IPS-NIHi7 (cell line): ENCODE data around the gene UBASH3B.

Experiments
- DNase-seq: peaks from one replicate; pipeline ENCODE4 v3.0.0; 2012; ENCODE audit warnings: mixed read lengths; ENCODE audit errors: extremely low spot score

Gene UBASH3B

GRCh38 chr11:122677256-122677655 is 21.7 kb downstream of the UBASH3B start:
- DNase-seq, result no peak

DNA sequence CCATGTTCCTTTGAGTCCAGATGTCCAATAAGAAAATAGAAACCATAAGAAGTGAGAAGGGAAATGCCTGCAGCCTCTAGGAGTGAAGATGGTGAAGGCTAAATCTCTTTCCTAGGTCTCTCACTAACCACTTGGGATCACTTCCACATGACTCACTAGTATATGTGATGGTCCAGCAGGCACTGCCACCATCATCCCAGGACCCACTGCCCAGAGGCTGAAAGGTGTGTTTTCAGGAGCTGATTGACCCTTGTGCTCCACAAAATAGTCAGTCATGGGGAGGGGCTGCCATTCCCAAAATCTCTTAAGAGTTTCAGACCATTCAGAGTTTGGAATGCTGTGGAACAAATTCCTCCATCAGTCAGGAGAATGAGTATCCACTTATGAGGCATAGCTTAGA is 22.9 kb downstream of the UBASH3B start:
- DNase-seq, result no peak

- DNase-seq, result no peak
These were observed 23.9 kb downstream of the UBASH3B start for GRCh38 chr11:122679466-122679865.

DNA sequence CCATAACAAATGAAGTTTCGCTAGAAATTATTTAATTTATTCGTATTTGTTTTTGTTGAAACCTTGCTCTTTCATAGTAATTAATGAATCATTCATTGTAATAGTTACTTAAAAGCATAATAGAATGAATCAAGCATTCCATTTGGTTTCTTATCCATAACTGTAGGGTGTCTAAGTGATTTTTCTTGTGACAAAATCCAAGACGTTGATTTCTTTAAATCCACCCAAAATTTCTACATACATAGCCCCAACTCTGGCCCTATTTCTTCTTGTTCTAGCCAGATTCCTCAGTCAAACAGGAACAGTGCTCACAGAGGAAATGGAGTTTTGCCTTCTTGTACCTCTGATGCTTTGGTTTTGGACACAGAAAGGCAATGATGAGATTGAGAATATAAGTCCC is 25.5 kb downstream of the UBASH3B start:
- no peak for DNase-seq

- no peak for DNase-seq
These were observed 26.2 kb downstream of the UBASH3B start for GRCh38 chr11:122681735-122682134.

DNA sequence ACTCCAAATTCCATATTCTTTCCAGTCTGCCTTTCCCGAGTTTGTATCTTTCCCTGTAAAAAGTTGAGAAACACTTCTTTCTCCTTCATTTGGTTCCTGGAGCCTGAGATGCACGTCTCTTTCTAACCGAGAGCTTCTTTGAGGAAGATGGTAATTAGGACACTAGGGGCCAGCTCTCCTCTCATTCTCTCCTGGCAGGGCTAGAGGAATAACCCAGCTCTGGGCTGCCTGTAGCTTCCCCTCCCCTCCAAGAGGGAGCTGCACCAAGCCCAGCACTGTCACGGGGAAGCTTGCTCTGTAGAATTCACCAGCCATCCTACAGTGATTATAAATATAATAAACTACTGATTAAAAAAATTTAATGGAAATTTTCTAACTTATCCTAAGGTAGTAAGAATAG is 26.9 kb downstream of the UBASH3B start:
- DNase-seq, result no peak

- no peak for DNase-seq
These were observed 29.5 kb downstream of the UBASH3B start for GRCh38 chr11:122685041-122685440.

- no peak for DNase-seq
These were observed 30.6 kb downstream of the UBASH3B start for GRCh38 chr11:122686111-122686510.

DNA sequence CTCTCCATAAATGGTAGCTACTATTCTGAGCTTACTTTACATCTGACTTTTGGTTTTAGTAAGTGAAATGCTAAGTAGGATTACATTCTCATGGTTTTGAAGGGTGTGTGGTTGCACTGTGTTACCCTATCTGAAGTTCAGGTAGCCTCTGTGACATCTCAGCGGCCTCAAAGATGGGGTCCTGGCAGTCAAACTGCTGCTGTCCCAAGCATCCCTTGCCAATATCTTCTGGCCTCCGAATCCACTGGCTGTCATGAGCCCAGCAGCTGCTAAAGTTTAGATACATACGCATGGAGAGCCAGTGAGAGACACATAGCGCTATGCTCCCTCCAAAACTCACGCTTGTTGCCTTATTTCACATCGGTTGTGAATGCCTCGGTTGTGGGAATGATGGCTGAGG is 34.9 kb downstream of the UBASH3B start:
- no peak for DNase-seq

GRCh38 chr11:122690801-122691548 is 35.5 kb downstream of the UBASH3B start:
- DNase-seq, result no peak

DNA sequence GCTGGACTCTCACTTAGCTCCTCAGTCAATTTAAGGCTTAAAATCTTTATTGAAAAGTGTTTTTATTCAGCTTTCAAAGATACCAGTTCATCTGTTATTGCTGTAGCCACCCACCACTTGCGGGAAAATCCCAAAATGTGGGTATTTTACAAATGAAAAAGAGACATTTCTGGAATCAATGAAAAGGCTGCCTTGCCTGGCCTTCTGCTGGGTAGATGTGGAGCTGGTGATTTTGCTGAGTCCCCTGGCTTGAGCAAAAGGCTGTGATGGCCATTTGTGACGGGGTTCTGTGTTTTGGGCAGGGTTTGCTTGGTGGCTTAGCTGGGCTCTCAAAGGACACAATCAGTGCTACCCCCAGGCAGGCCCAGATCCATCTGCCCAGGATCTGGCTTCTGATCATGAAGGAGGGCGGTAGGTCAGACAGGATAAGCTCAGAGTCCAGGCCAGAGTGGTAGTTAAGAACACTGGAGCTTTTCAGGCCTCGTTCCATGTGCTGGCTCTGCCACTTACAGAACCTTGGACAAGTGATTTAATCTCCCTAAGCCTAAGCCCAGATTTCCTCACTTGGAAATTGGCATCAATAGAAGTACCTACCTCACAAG is 36.1 kb downstream of the UBASH3B start:
- DNase-seq, result no peak

DNA sequence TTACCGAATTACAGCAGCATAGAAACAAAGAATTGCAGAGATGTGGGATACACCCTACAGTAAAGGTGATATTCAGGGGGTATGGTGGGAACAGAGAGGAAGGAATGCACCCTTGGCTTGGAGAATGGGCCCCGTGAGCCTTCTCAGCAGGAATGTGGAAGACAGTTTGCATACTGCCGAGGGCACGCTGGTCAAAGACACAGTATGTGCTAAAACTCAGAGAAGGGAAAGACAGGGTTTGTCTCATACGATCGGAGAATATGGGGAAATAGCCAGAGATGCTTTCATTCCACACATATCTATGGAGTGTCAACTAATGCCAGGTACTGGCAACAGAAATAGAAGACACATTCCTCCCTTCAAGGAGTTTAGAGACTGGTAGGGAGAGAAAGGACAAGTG is 36.9 kb downstream of the UBASH3B start:
- no peak for DNase-seq

- no peak for DNase-seq
These were observed 39.6 kb downstream of the UBASH3B start for GRCh38 chr11:122695076-122695615.

DNA sequence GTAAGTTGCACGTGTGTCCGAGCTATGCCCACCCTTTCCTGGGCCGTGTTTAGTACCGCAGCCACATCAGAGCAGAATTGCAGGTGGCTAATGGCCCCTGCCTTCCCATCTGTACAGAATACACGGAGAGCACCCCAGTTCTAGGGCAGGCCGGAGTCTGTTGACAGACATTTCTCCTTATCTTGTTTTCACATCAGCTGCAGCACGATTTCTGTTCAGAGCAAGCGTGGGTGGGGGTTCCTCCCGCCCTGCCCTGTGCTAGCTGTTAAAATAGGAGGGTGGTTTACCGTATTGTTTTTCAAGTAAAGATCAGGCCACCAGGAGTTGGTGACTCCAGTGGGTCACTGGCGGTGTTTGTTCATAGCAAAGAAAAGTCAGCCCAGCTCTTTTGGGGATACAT is 41.1 kb downstream of the UBASH3B start:
- DNase-seq, result no peak

- DNase-seq, result no peak
These were observed 42.2 kb downstream of the UBASH3B start for GRCh38 chr11:122697636-122698167.

GRCh38 chr11:122698392-122698791 is 42.9 kb downstream of the UBASH3B start:
- no peak for DNase-seq

- no peak for DNase-seq
These were observed 45.1 kb downstream of the UBASH3B start for GRCh38 chr11:122700666-122701065.

DNA sequence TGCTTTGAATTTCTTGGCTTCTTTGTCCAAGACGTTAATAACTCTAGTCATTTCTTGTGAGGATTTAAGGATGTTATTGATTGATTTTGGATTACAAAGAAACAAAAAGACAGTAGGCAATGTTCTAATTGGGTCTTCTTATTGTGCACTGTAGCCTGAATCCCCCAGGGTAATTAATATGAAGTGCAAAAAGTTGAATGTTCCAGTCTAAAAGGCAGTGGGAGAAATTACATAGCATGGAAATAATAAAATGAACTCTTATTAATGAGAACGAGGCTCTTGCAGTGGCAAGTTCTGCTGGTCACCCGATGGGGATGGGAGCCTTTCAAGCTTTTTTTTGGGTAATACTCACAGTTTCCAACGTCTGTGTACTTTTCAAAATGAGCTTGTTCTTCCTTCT is 45.6 kb downstream of the UBASH3B start:
- DNase-seq, result no peak

GRCh38 chr11:122703541-122704272 is 48.2 kb downstream of the UBASH3B start:
- no peak for DNase-seq

DNA sequence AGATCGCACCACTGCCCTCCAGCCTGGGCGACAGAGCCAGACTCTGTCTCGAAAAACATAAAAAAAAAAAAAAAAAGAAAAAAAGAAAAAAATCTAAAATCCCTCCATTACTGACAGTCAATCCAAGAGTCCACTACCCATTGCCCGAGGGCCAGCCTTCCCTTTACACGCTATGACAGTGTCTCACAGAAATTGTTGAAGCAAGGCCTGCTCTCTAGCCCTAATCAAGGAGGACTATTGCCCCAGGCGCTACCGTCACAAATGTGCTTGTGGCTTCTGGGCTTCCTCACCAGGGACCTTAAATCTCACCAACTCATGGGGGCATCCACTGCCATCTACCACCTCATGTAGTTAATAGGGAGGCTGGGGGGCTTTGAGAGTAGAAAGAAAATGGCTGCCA is 49.9 kb downstream of the UBASH3B start:
- no peak for DNase-seq

DNA sequence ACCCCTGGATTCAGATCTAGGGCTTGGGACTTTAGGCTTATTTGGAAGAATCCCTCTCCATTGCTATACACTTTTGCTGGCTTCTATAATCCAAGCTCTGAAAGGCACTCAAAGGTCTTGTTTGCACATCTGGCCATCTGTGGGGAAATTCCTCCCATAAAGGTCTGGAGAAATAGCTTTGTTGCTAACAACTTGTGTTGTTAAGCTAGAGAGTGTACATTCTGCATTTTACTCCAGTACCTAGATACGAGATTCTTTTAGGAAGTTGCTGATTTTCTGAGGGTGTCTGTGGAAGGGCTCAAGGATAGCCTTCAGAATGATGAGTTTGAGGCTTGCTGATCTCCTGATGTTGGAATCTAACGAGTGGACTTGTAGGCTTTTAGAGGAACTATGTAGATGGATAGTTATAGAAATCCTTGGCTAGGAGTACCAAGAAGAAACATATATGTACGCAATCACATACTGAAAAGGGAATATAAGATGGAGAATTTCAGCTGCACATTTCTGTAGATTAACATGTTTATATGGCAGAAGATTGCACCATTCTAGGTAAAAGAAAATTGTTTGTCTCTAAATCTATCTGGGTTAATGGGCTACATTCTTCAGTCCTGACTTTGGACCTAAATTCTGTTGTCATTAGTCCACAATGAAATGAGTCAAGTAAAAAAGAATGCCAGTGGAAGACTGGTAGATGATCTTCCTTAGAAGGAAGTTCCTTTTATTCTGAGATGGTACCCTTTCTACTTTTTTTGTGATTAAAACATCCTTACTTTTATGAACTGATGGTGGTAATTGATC is 51.0 kb downstream of the UBASH3B start:
- DNase-seq, result no peak

DNA sequence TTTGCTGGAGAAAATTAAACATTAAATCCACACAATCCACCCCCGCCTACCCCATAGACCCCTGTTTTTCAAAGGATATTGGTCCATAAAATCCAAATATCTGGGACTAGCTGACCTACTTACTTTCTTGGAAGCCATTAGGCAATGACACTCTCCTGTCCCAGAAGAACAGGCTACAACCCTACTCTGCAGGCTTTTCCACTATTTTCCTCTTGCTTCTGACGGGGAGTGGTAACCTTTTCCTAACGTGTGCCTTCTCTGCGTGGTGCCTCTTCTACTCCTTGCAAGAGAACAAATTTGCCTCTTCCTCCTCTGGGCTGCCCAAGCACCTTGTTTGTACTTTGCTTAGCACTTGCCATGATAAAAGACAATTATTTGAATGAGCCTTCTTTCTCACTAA is 51.6 kb downstream of the UBASH3B start:
- no peak for DNase-seq
